OCI-LY7 (cell line): ENCODE measurements around the gene GLRA3.

Source experiments
- EZH2phosphoT487 ChIP-seq: fragments of 200-600 bp; sonication (generic); IDR thresholded peaks from 2 replicates; pipeline ENCODE4 v1.6.1; 2018; ENCODE audit warnings: low read depth, borderline replicate concordance, mild to moderate bottlenecking, mixed run types, antibody characterized with exemption, low read length, moderate library complexity, mixed read lengths
- TF ChIP-seq, protein P1 (sequence below): fragments of 200-600 bp; sonication (generic); conservative IDR thresholded peaks from 2 replicates; pipeline ENCODE4 v1.5.1; 2014; ENCODE audit warnings: mild to moderate bottlenecking, antibody characterized with exemption, low read length, moderate library complexity, mixed read lengths

DNA sequence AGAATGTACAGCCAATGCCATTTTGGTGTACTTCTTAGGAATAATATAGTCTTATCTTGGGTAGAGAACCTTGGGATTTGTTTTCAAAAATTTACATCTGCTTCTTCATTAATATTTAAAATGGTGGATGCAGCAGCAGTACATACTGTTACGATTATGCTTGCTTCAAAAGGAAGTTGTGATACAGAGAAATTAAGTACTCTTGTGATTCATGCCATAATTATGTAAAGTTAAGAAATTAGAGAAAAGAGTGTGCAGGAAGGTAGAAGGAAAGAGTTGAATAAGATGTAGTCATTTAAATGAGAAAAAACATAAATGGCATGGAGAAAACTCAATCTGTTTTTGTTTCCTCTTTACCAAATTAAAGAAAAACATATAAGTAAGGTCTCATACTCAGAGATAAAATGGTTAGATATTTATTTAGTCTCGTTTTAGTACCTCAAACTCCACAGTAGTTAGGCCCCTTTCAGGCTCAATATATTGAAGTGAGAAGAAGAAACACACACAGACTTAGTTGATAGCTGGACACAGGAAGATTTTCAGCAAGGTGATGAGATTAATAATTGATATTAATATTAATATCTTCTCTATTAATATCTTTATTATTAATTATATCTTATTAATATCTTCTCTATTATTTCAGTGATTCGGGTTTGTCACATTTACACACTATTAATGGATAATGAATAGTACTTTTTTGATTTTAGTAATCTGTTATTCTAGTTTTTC is 236.6 kb downstream of the GLRA3 start:
- TF ChIP-seq, protein P1, sequence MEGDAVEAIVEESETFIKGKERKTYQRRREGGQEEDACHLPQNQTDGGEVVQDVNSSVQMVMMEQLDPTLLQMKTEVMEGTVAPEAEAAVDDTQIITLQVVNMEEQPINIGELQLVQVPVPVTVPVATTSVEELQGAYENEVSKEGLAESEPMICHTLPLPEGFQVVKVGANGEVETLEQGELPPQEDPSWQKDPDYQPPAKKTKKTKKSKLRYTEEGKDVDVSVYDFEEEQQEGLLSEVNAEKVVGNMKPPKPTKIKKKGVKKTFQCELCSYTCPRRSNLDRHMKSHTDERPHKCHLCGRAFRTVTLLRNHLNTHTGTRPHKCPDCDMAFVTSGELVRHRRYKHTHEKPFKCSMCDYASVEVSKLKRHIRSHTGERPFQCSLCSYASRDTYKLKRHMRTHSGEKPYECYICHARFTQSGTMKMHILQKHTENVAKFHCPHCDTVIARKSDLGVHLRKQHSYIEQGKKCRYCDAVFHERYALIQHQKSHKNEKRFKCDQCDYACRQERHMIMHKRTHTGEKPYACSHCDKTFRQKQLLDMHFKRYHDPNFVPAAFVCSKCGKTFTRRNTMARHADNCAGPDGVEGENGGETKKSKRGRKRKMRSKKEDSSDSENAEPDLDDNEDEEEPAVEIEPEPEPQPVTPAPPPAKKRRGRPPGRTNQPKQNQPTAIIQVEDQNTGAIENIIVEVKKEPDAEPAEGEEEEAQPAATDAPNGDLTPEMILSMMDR = no peak
- TF ChIP-seq EZH2phosphoT487 = no peak
